ENCODE measurements around the gene GCSH.

DNA sequence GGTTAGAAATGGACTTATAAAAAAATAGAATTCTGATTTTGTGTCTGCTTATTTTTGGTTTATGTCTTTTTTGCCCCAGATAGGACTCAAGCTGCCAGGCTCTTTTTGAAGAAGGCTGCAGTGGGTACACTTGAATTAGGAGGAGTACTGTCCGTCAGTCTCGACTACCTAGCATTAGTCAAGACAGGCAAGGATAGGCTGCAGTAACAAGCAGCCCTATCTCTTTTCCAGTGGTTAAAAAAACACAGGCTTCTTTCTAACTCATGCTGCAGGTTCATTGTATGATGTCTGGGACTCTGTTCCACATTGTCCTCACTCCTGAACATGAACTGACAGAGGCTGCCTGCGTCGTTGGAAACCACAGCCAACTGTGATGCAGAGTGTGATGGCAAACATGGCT lies 27.1 kb downstream of the GCSH start:
- TF ChIP-seq, protein P1, sequence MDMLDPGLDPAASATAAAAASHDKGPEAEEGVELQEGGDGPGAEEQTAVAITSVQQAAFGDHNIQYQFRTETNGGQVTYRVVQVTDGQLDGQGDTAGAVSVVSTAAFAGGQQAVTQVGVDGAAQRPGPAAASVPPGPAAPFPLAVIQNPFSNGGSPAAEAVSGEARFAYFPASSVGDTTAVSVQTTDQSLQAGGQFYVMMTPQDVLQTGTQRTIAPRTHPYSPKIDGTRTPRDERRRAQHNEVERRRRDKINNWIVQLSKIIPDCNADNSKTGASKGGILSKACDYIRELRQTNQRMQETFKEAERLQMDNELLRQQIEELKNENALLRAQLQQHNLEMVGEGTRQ (IDR thresholded peaks at IDR 0.05; ENCODE audit: borderline replicate concordance, low read depth, low read length) = no peak
- TF ChIP-seq EZH2phosphoT487 (IDR thresholded peaks at IDR 0.05; ENCODE audit: borderline replicate concordance, low read depth) (no peak), SIN3A (IDR thresholded peaks at IDR 0.05; ENCODE audit: borderline replicate concordance, low read depth, low read length) (no peak), TEAD4 (IDR thresholded peaks at IDR 0.05; ENCODE audit: borderline replicate concordance, insufficient read depth) (no peak), SMC3 (IDR thresholded peaks at IDR 0.05; ENCODE audit: low read depth, low read length) (no peak), GABPA (IDR thresholded peaks at IDR 0.05; ENCODE audit: low read depth) (no peak), YY1 (IDR thresholded peaks at IDR 0.05; ENCODE audit: low read depth) (no peak), RCOR1 (IDR thresholded peaks at IDR 0.05; ENCODE audit: low read length) (no peak), TCF12 (IDR thresholded peaks at IDR 0.05) (no peak), POLR2AphosphoS5 (IDR thresholded peaks at IDR 0.05; ENCODE audit: low read depth, low read length) (no peak), FOXJ3 (CRISPR knock-in tag; IDR thresholded peaks at IDR 0.05) (no peak), MXI1 (IDR thresholded peaks at IDR 0.05; ENCODE audit: low read depth, low read length) (no peak)
- TF ChIP-seq, protein P2, sequence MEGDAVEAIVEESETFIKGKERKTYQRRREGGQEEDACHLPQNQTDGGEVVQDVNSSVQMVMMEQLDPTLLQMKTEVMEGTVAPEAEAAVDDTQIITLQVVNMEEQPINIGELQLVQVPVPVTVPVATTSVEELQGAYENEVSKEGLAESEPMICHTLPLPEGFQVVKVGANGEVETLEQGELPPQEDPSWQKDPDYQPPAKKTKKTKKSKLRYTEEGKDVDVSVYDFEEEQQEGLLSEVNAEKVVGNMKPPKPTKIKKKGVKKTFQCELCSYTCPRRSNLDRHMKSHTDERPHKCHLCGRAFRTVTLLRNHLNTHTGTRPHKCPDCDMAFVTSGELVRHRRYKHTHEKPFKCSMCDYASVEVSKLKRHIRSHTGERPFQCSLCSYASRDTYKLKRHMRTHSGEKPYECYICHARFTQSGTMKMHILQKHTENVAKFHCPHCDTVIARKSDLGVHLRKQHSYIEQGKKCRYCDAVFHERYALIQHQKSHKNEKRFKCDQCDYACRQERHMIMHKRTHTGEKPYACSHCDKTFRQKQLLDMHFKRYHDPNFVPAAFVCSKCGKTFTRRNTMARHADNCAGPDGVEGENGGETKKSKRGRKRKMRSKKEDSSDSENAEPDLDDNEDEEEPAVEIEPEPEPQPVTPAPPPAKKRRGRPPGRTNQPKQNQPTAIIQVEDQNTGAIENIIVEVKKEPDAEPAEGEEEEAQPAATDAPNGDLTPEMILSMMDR (IDR thresholded peaks at IDR 0.05) = no peak
- TF ChIP-seq, protein P3, sequence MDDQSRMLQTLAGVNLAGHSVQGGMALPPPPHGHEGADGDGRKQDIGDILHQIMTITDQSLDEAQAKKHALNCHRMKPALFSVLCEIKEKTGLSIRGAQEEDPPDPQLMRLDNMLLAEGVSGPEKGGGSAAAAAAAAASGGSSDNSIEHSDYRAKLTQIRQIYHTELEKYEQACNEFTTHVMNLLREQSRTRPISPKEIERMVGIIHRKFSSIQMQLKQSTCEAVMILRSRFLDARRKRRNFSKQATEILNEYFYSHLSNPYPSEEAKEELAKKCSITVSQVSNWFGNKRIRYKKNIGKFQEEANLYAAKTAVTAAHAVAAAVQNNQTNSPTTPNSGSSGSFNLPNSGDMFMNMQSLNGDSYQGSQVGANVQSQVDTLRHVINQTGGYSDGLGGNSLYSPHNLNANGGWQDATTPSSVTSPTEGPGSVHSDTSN (IDR thresholded peaks at IDR 0.05) = no peak

Data from SK-N-SH (cell line).